Measurements from ENCODE around the gene TOB1. TPM values are rescaled to one million over a fixed set of nuclear protein-coding genes. Genes with fewer than 3 reads are reported as not detected.

TOB1 gene
- 11.0 and 15.9 TPM in 2 replicates for total RNA-seq

DNA sequence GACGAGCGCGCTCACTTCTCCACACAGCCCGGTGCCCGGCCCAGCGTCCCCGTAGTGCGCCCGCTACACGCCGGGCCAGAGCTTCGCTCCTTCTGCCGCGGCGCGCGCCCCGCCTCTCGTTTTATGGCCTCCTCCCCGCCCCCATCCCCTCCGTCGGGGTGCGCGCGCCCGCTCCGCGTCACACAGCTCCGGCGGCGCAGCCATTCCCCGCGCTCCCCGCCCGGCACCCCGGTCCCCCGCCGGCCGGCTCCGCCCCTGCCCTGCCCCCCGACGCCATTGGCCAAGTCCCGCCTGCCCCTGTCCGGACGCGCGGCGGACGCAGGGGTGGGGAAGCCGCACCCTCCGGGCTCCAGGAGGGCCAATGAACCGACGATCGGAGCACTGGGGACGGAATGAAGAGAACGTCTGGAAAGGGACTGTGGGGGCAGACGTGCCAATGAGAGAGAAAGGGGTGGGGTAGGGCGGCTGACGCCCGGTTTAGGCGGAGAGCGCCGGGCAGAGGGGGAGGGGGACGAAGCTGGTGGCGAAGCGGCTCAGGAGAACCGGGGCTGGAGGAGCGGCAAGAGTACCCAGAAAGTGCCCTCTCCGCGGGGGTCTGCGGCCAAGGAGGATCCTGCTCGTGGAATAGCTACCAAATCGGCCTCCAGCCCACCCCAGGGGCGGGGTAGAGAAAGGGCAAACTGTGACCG lies at the start of gene TOB1:
Gene TOB1 (minus strand): TSS at position 94 of the 689 bp plus-strand sequence. CDS start 2,337 bp downstream, outside the sequence.

GRCh38 chr17:50835301-50836234 lies 30.6 kb downstream of the TOB1 start, which contains the start of gene WFIKKN2:
TSS of gene WFIKKN2 (plus strand) at chr17:50835586. CDS start at chr17:50835938, 352 bp downstream.

Other genes with a start within 250 kb of the TOB1 start
- gene ABCC3, start 231.5 kb downstream of the TOB1 start, total RNA-seq, result 3.8 and 13.9 TPM in 2 replicates
- 22.2 and 23.3 TPM in 2 replicates for gene ANKRD40, start 158.4 kb downstream of the TOB1 start, total RNA-seq
- 15.6 and 21.0 TPM in 2 replicates for gene LUC7L3, start 146.8 kb downstream of the TOB1 start, total RNA-seq
- gene ANKRD40CL, start 98.8 kb downstream of the TOB1 start, total RNA-seq, result not detected in 2 replicates
- 0.09 TPM in 1 of 2 replicates, not detected in the other for gene WFIKKN2, start 30.8 kb downstream of the TOB1 start, total RNA-seq